H9 (cell line): Measurements from ENCODE around the gene AQP11. TPM values are rescaled to one million over a fixed set of nuclear protein-coding genes. Genes with fewer than 3 reads are reported as not detected.
A peak's percentile ranks its signal among the peaks of the same experiment; 100 is the strongest.

ENCODE experiments used
- DNase-seq: peaks from one replicate; pipeline ENCODE4 v3.0.0-alpha.2; 2017
- H2AFZ ChIP-seq: one replicate; pipeline ENCODE4 v1.6.1; 2013; ENCODE audit warnings: mild to moderate bottlenecking, low read length, control low read depth, moderate library complexity
- H2AK5ac ChIP-seq: 2 replicates; pipeline ENCODE4 v1.6.1; 2013; ENCODE audit warnings: low read length, control low read depth, mixed read lengths; ENCODE audit not compliant: insufficient read length
- H2BK120ac ChIP-seq: one replicate; pipeline ENCODE4 v1.6.1; 2013; ENCODE audit warnings: low read depth, mild to moderate bottlenecking, low read length, control low read depth, inconsistent platforms; ENCODE audit not compliant: poor library complexity, severe bottlenecking
- H2BK12ac ChIP-seq: 2 replicates; pipeline ENCODE4 v1.6.1; 2013; ENCODE audit warnings: low read length, control low read depth, mixed read lengths, low read depth; ENCODE audit not compliant: insufficient read length
- H2BK15ac ChIP-seq: 2 replicates; pipeline ENCODE4 v1.6.1; 2013; ENCODE audit warnings: low read depth, low read length, control low read depth
- H2BK20ac ChIP-seq: one replicate; pipeline ENCODE4 v1.6.1; 2013; ENCODE audit warnings: low read depth, mild to moderate bottlenecking, low read length, control low read depth, inconsistent platforms; ENCODE audit not compliant: poor library complexity, severe bottlenecking
- H2BK5ac ChIP-seq: 2 replicates; pipeline ENCODE4 v1.6.1; 2013; ENCODE audit warnings: low read length, control low read depth, mixed read lengths; ENCODE audit not compliant: insufficient read length
- H3K14ac ChIP-seq: 2 replicates; pipeline ENCODE4 v1.6.1; 2013; ENCODE audit warnings: low read length, control low read depth; ENCODE audit not compliant: insufficient read depth
- H3K18ac ChIP-seq: 2 replicates; pipeline ENCODE4 v1.6.1; 2013; ENCODE audit warnings: low read depth, mild to moderate bottlenecking, mixed read lengths, low read length, control low read depth; ENCODE audit not compliant: insufficient read length
- H3K23ac ChIP-seq: 2 replicates; pipeline ENCODE4 v1.6.1; 2013; ENCODE audit warnings: low read length, control low read depth, mixed read lengths, low read depth; ENCODE audit not compliant: insufficient read length
- H3K23me2 ChIP-seq: 2 replicates; pipeline ENCODE4 v1.6.1; 2013; ENCODE audit warnings: low read depth, mild to moderate bottlenecking, mixed read lengths, low read length, control low read depth; ENCODE audit not compliant: insufficient read length, poor library complexity, severe bottlenecking
- H3K27ac ChIP-seq: 2 replicates; pipeline ENCODE4 v1.5.1; 2013; ENCODE audit warnings: low read length, control low read depth, mixed read lengths, low read depth; ENCODE audit not compliant: insufficient read length
- H3K27me3 ChIP-seq: 2 replicates; pipeline ENCODE4 v1.6.1; 2013; ENCODE audit warnings: low read length, control low read depth, inconsistent platforms; ENCODE audit not compliant: insufficient read depth
- H3K4ac ChIP-seq: 2 replicates; pipeline ENCODE4 v1.6.1; 2013; ENCODE audit warnings: low read depth, mild to moderate bottlenecking, control low read depth, inconsistent platforms, low read length, moderate library complexity
- H3K4me1 ChIP-seq: 2 replicates; pipeline ENCODE4 v1.6.1; 2013; ENCODE audit warnings: low read length, control low read depth, inconsistent platforms; ENCODE audit not compliant: insufficient read depth
- H3K4me2 ChIP-seq: 2 replicates; pipeline ENCODE4 v1.6.1; 2013; ENCODE audit warnings: low read length, control low read depth, mixed read lengths; ENCODE audit not compliant: insufficient read length, insufficient read depth
- H3K56ac ChIP-seq: 2 replicates; pipeline ENCODE4 v1.6.1; 2013; ENCODE audit warnings: low read depth, mild to moderate bottlenecking, mixed read lengths, low read length, control low read depth; ENCODE audit not compliant: insufficient read length
- H3K79me1 ChIP-seq: 2 replicates; pipeline ENCODE4 v1.6.1; 2013; ENCODE audit warnings: low read depth, mild to moderate bottlenecking, moderate library complexity, low read length, control low read depth, inconsistent platforms; ENCODE audit not compliant: insufficient read depth, poor library complexity, severe bottlenecking
- H3K79me2 ChIP-seq: 2 replicates; pipeline ENCODE4 v1.6.1; 2013; ENCODE audit warnings: low read length, control low read depth, inconsistent platforms; ENCODE audit not compliant: insufficient read depth
- H3K9ac ChIP-seq: 2 replicates; pipeline ENCODE4 v1.6.1; 2013; ENCODE audit warnings: low read length, control low read depth, mixed read lengths; ENCODE audit not compliant: insufficient read length; ENCODE audit errors: extremely low read depth
- H3K9me3 ChIP-seq: one replicate; pipeline ENCODE4 v1.6.1; 2013; ENCODE audit warnings: low read depth, low read length, inconsistent platforms; ENCODE audit not compliant: control insufficient read depth
- H3T11ph ChIP-seq: one replicate; pipeline ENCODE4 v1.6.1; 2013; ENCODE audit warnings: mild to moderate bottlenecking, low read length, control low read depth, inconsistent platforms
- H4K20me1 ChIP-seq: one replicate; pipeline ENCODE4 v1.6.1; 2013; ENCODE audit not compliant: control insufficient read depth, insufficient read length, insufficient read depth
- H4K5ac ChIP-seq: 2 replicates; pipeline ENCODE4 v1.6.1; 2013; ENCODE audit warnings: low read depth, mild to moderate bottlenecking, mixed read lengths, low read length, control low read depth; ENCODE audit not compliant: insufficient read length
- H4K8ac ChIP-seq: replicated peaks from 2 replicates; pipeline ENCODE4 v1.6.1; 2013; ENCODE audit warnings: low read length, control low read depth, mixed read lengths, low read depth; ENCODE audit not compliant: insufficient read length
- H4K91ac ChIP-seq: 2 replicates; pipeline ENCODE4 v1.6.1; 2013; ENCODE audit warnings: low read depth, mild to moderate bottlenecking, moderate library complexity, mixed read lengths, low read length, control low read depth; ENCODE audit not compliant: insufficient read length
- H3K27ac Mint-ChIP-seq, 3 experiments: 2 replicates in 2 of 3; 3 replicates in 1 of 3; pipeline ENCODE4 v1.8.0; 2020 to 2021; ENCODE audit warnings: mixed read lengths in 3 of 3, mild to moderate bottlenecking in 1 of 3, moderate library complexity in 1 of 3
- H3K27me3 Mint-ChIP-seq: 2 replicates; pipeline ENCODE4 v1.8.0; 2021; ENCODE audit warnings: low read depth, mild to moderate bottlenecking, moderate library complexity, mixed read lengths
- H3K36me3 Mint-ChIP-seq, 3 experiments: 2 replicates in 2 of 3; 3 replicates in 1 of 3; pipeline ENCODE4 v1.8.0; 2020 to 2021; ENCODE audit warnings: low read depth in 3 of 3, mixed read lengths in 3 of 3; ENCODE audit not compliant: insufficient read depth in 1 of 3
- H3K4me1 Mint-ChIP-seq, 2 experiments: 2 replicates each; pipeline ENCODE4 v1.8.0; 2020; ENCODE audit warnings: mixed read lengths in 2 of 2
- H3K4me3 Mint-ChIP-seq, 2 experiments: 2 replicates in 1 of 2; 3 replicates in 1 of 2; pipeline ENCODE4 v1.8.0; 2020 to 2021; ENCODE audit warnings: mild to moderate bottlenecking in 2 of 2, mixed read lengths in 2 of 2, moderate library complexity in 1 of 2
- H3K9me3 Mint-ChIP-seq, 2 experiments: 2 replicates in 1 of 2; 3 replicates in 1 of 2; pipeline ENCODE4 v1.8.0; 2020; ENCODE audit warnings: mild to moderate bottlenecking in 2 of 2, mixed read lengths in 2 of 2, moderate library complexity in 1 of 2
- CTCF ChIP-seq: fragments of 200-600 bp; sonication (generic); conservative IDR thresholded peaks from 3 replicates; pipeline ENCODE4 v1.8.0; 2021; ENCODE audit warnings: antibody characterized with exemption, mild to moderate bottlenecking
- WGBS: extraction: QIAGEN DNeasy Blood & Tissue Kit; methylation state at CpG from one replicate; pipeline ENCODE4 v1.1.7; 2013; ENCODE audit warnings: missing lambda C conversion rate, low lambda C conversion rate, mixed read lengths; ENCODE audit not compliant: insufficient read length; ENCODE audit errors: extremely low coverage; 5-methylcytosine and 5-hydroxymethylcytosine counted together
- total RNA-seq: library from RNA; stranded (reverse); gene quantifications from 2 replicates; pipeline ENCODE4 v1.2.1, GENCODE V29; 2021

The AQP11 gene
- total RNA-seq, 1 experiment from 2014 or later, result 1.1 TPM

- Histone ChIP-seq H3K4ac (no peak overlapping the region), H2BK5ac (no peak overlapping the region), H2BK15ac (no peak overlapping the region), H4K5ac (no peak overlapping the region), H4K8ac (no peak overlapping the region), H3T11ph (no peak overlapping the region), H2AFZ (no peak overlapping the region), H3K79me2 (no peaks in the 10 kb centered on the region), H3K27me3 (no peaks in the 10 kb centered on the region; the same call in 1 of the 2 replicates), H3K79me1 (no peaks in the 10 kb centered on the region), H2BK20ac (no peak overlapping the region), H4K20me1 (no peaks in the 10 kb centered on the region), H3K4me1 (peaks cover 17% of the 10 kb centered on the region; the same call in 1 of the 2 replicates), H2AK5ac (no peak overlapping the region), H3K18ac (no peak overlapping the region), H3K23ac (no peak overlapping the region), H2BK12ac (no peak overlapping the region), H3K23me2 (no peaks in the 10 kb centered on the region), H3K9ac (no peak overlapping the region), H3K4me2 (no peak overlapping the region), H3K56ac (no peak overlapping the region), H3K9me3 (no peaks in the 10 kb centered on the region), H4K91ac (no peak overlapping the region), H2BK120ac (no peak overlapping the region), H3K27ac (no peak overlapping the region), H3K14ac (no peak overlapping the region)
- WGBS, result no CpG with 5 or more reads among the region's 4 CpGs
- Mint-ChIP-seq H3K4me1 (peaks cover 38 to 43% of the 10 kb centered on the region in 2 experiments), H3K4me3 (no peak overlapping the region), H3K9me3 (peaks cover 5% of the 10 kb centered on the region in 2 experiments; a peak in 3 of 5 replicates), H3K27me3 (no peaks in the 10 kb centered on the region; the same call in 1 of the 2 replicates), H3K36me3 (peaks cover 0 to 4% (median 1%) of the 10 kb centered on the region in 3 experiments; a peak in 3 of 7 replicates), H3K27ac (peak overlapping the region in 2 of 3 experiments; percentile 2 to 81; a peak in 2 of 7 replicates)
- DNase-seq, result no peak
- no peak for TF ChIP-seq CTCF
Observed at GRCh38 chr11:77568306-77568705, 21.4 kb upstream of the AQP11 start.
